ENCODE data around the gene KMT2C. TPM values are rescaled to one million over a fixed set of nuclear protein-coding genes. Genes with fewer than 3 reads are reported as not detected.
A peak's percentile ranks its signal among the peaks of the same experiment; 100 is the strongest.

Gene KMT2C
- total and polyA plus RNA-seq, 7 donors = 5.8 to 82.3 (median 45.7) TPM

- no peak for TF ChIP-seq CTCF (IDR thresholded peaks at IDR 0.05)
- intact Hi-C loops (cut with DNase I) = no loop called here
Observed at GRCh38 chr7:152342796-152343195, 93.0 kb downstream of the KMT2C start.

GRCh38 chr7:152341914-152342236 lies 93.9 kb downstream of the KMT2C start:
- H3K27ac ChIP-seq = peak overlapping the region; percentile 71
- no peak for TF ChIP-seq CTCF (IDR thresholded peaks at IDR 0.05)
- intact Hi-C loops (cut with DNase I) = no loop called here
- peaks cover 74% of the 10 kb centered on the region for H3K4me1 ChIP-seq
- H3K36me3 ChIP-seq (ENCODE audit: insufficient read depth in 1 of 2, low read depth in 1 of 2) = no peaks in the 10 kb centered on the region
- 78 to 87% (median 82%) methylated on average over 2 of the region's 2 CpGs for WGBS, 3 donors
- no peak for DNase-seq
- H3K4me3 ChIP-seq = peak overlapping the region; percentile 37
- ATAC-seq = no peak
- H3K9me3 ChIP-seq = no peaks in the 10 kb centered on the region
- no peaks in the 10 kb centered on the region for H3K27me3 ChIP-seq (ENCODE audit: insufficient read depth in 3 of 3, low read length in 2 of 3)

More at GRCh38 chr7:152342796-152343195, 93.0 kb downstream of the KMT2C start:
- Histone ChIP-seq H3K9me3 (peaks cover 4% of the 10 kb centered on the region), H3K27me3 (ENCODE audit: insufficient read depth in 3 of 3, low read length in 2 of 3) (no peaks in the 10 kb centered on the region), H3K27ac (peak overlapping the region; percentile 3), H3K4me3 (no peak overlapping the region), H3K4me1 (peaks cover 65% of the 10 kb centered on the region), H3K36me3 (ENCODE audit: insufficient read depth in 1 of 2, low read depth in 1 of 2) (no peaks in the 10 kb centered on the region)
- WGBS, 3 donors = 82 to 95% (median 83%) methylated on average over 2 of the region's 2 CpGs
- no peak for ATAC-seq
- no peak for DNase-seq

- intact Hi-C loops (cut with DNase I) = no loop called here
- Histone ChIP-seq H3K36me3 (ENCODE audit: insufficient read depth in 1 of 2, low read depth in 1 of 2) (no peaks in the 10 kb centered on the region), H3K9me3 (no peaks in the 10 kb centered on the region), H3K27ac (peak overlapping the region; percentile 71), H3K27me3 (ENCODE audit: insufficient read depth in 3 of 3, low read length in 2 of 3) (no peaks in the 10 kb centered on the region), H3K4me1 (peaks cover 77% of the 10 kb centered on the region), H3K4me3 (peak overlapping the region; percentile 37)
- 37 to 48% (median 45%) methylated on average over 2 of the region's 2 CpGs for WGBS, 3 donors
- TF ChIP-seq CTCF (IDR thresholded peaks at IDR 0.05) = peak; percentile 63
- ATAC-seq = peak; percentile 82 to 91 (median 86)
- DNase-seq = no peak
Observed at GRCh38 chr7:152341039-152341913, 94.5 kb downstream of the KMT2C start.

- no peak for TF ChIP-seq CTCF (IDR thresholded peaks at IDR 0.05)
- 86 to 95% (median 93%) methylated on average over 1 of the region's 1 CpG for WGBS, 3 donors
- intact Hi-C loops (cut with DNase I) = no loop called here
Observed at GRCh38 chr7:152340161-152340560, 95.6 kb downstream of the KMT2C start.

More at GRCh38 chr7:152340161-152340560, 95.6 kb downstream of the KMT2C start:
- Histone ChIP-seq H3K27ac (no peak overlapping the region), H3K27me3 (ENCODE audit: insufficient read depth in 3 of 3, low read length in 2 of 3) (no peaks in the 10 kb centered on the region), H3K9me3 (no peaks in the 10 kb centered on the region), H3K4me3 (no peak overlapping the region), H3K36me3 (ENCODE audit: insufficient read depth in 1 of 2, low read depth in 1 of 2) (no peaks in the 10 kb centered on the region), H3K4me1 (peaks cover 79% of the 10 kb centered on the region)
- no peak for DNase-seq
- ATAC-seq = no peak
